Suprapubic skin (tissue), 4 donors: ENCODE data around the gene IL17RC. TPM values are rescaled to one million over a fixed set of nuclear protein-coding genes. Genes with fewer than 3 reads are reported as not detected.
"Not testable (repeated sequence)": the region's sequence is repeated elsewhere in the genome, so short reads cannot be mapped to it uniquely, and the experiment has no call there.

Experiments
- DNase-seq, 2 donors: peaks; one replicate each; pipeline ENCODE4 v3.0.0-alpha.2; 2019; ENCODE audit warnings: low spot score in 2 of 2
- H3K27ac ChIP-seq: fragments of 200-600 bp; sonication (generic); one replicate; pipeline ENCODE4 v1.5.1; 2019
- H3K27me3 ChIP-seq: fragments of 200-600 bp; sonication (generic); one replicate; pipeline ENCODE4 v1.5.1; 2019
- H3K36me3 ChIP-seq: fragments of 200-600 bp; sonication (generic); one replicate; pipeline ENCODE4 v1.5.1; 2019
- H3K4me1 ChIP-seq: fragments of 200-600 bp; sonication (generic); one replicate; pipeline ENCODE4 v1.5.1; 2019
- H3K4me3 ChIP-seq: fragments of 200-600 bp; sonication (generic); one replicate; pipeline ENCODE4 v1.5.1; 2019; ENCODE audit warnings: mild to moderate bottlenecking
- H3K9me3 ChIP-seq: fragments of 200-600 bp; sonication (generic); one replicate; pipeline ENCODE4 v1.5.1; 2019
- EP300 ChIP-seq: sonication (generic); formaldehyde crosslinking; IDR thresholded peaks from one replicate; pipeline ENCODE4 v1.6.1; 2017; ENCODE audit warnings: antibody characterized with exemption
- POLR2A ChIP-seq, 2 donors: fragments of 450-650 bp; IDR thresholded peaks; one replicate each; pipeline ENCODE4 v1.6.1; 2017; ENCODE audit warnings: antibody characterized with exemption in 2 of 2, mild to moderate bottlenecking in 2 of 2, moderate library complexity in 2 of 2
- POLR2AphosphoS5 ChIP-seq, 3 donors: sonication (generic); formaldehyde crosslinking; IDR thresholded peaks; one replicate each; pipeline ENCODE4 v1.6.1; 2017; ENCODE audit warnings: antibody characterized with exemption in 3 of 3
- WGBS: methylation state at CpG from one replicate; pipeline ENCODE4 v1.1.5; 2018; 5-methylcytosine and 5-hydroxymethylcytosine counted together
- total RNA-seq, 4 donors: library from RNA; depleted of rRNA; stranded (reverse); fragments of >200 nt; gene quantifications; one replicate each; pipeline ENCODE4 v1.1.0, GENCODE V29; 2016
- TF ChIP-seq, protein P1 (sequence below), 2 donors: fragments of 200-600 bp in 1 of 2; fragments of 450-650 bp in 1 of 2; sonication (generic) in 1 of 2; IDR thresholded peaks; one replicate each; pipeline ENCODE4 v1.5.1; 2016 to 2019; ENCODE audit warnings: antibody characterized with exemption in 2 of 2, mild to moderate bottlenecking in 1 of 2, moderate library complexity in 1 of 2

The IL17RC gene, protein sequence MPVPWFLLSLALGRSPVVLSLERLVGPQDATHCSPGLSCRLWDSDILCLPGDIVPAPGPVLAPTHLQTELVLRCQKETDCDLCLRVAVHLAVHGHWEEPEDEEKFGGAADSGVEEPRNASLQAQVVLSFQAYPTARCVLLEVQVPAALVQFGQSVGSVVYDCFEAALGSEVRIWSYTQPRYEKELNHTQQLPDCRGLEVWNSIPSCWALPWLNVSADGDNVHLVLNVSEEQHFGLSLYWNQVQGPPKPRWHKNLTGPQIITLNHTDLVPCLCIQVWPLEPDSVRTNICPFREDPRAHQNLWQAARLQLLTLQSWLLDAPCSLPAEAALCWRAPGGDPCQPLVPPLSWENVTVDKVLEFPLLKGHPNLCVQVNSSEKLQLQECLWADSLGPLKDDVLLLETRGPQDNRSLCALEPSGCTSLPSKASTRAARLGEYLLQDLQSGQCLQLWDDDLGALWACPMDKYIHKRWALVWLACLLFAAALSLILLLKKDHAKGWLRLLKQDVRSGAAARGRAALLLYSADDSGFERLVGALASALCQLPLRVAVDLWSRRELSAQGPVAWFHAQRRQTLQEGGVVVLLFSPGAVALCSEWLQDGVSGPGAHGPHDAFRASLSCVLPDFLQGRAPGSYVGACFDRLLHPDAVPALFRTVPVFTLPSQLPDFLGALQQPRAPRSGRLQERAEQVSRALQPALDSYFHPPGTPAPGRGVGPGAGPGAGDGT
- total RNA-seq, result 100 to 1,000 TPM in 3 of 4 donors, 10 to 100 TPM in 1; 92.5 to 185 (median 137) TPM

GRCh38 chr3:9916734-9917680, at the start of gene IL17RC:
IL17RC (plus strand) TSS chr3:9917098; CDS start chr3:9917316, 218 bp downstream.
- H3K27me3 ChIP-seq, result no peaks in the 10 kb centered on the region
- H3K4me1 ChIP-seq, result peaks cover 61% of the 10 kb centered on the region
- TF ChIP-seq, protein P1, sequence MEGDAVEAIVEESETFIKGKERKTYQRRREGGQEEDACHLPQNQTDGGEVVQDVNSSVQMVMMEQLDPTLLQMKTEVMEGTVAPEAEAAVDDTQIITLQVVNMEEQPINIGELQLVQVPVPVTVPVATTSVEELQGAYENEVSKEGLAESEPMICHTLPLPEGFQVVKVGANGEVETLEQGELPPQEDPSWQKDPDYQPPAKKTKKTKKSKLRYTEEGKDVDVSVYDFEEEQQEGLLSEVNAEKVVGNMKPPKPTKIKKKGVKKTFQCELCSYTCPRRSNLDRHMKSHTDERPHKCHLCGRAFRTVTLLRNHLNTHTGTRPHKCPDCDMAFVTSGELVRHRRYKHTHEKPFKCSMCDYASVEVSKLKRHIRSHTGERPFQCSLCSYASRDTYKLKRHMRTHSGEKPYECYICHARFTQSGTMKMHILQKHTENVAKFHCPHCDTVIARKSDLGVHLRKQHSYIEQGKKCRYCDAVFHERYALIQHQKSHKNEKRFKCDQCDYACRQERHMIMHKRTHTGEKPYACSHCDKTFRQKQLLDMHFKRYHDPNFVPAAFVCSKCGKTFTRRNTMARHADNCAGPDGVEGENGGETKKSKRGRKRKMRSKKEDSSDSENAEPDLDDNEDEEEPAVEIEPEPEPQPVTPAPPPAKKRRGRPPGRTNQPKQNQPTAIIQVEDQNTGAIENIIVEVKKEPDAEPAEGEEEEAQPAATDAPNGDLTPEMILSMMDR (IDR thresholded peaks at IDR 0.05), result no peak
- TF ChIP-seq POLR2A (IDR thresholded peaks at IDR 0.05) (no peak), EP300 (no peak), POLR2AphosphoS5 (IDR thresholded peaks at IDR 0.05) (no peak)
- H3K36me3 ChIP-seq, result no peaks in the 10 kb centered on the region
- peak within 1 kb of the TSS; percentile 92 for H3K27ac ChIP-seq
- no peaks in the 10 kb centered on the region for H3K9me3 ChIP-seq
- peak within 1 kb of the TSS; percentile 62 for H3K4me3 ChIP-seq
- peak; percentile 94 for DNase-seq
- WGBS, result 28% methylated on average over 7 of the region's 19 CpGs

DNA sequence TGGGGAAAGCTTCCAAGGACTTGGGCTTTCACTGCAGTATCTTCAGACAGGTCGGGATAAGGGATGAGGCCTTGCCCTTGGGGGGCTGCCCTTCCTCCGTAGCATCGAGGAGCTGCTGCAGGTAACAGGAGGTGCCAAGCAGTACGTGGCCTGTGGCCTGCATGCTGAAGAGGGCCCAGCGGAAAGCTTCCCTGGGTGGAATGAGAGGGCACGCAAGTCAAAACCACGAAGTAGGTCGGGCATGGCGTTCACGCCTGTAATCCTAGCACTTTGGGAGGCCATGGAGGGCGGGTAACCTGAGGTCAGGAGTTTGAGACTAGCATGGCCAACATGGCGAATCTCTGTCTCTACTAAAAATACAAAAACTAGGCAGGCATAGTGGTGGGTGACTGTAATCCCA, 49.8 kb upstream of the IL17RC start:
- Histone ChIP-seq H3K36me3 (no peaks in the 10 kb centered on the region), H3K4me3 (no peak overlapping the region), H3K27me3 (no peaks in the 10 kb centered on the region), H3K9me3 (no peaks in the 10 kb centered on the region), H3K27ac (peak overlapping the region; percentile 4), H3K4me1 (peaks cover 33% of the 10 kb centered on the region)
- 80% methylated on average over 12 of the region's 12 CpGs for WGBS
- TF ChIP-seq POLR2A (IDR thresholded peaks at IDR 0.05) (no peak), EP300 (no peak), POLR2AphosphoS5 (IDR thresholded peaks at IDR 0.05) (no peak)
- TF ChIP-seq, protein P1 (IDR thresholded peaks at IDR 0.05), result no peak
- DNase-seq, result no peak

GRCh38 chr3:9869955-9870354, 46.9 kb upstream of the IL17RC start:
- Histone ChIP-seq H3K4me3 (no peak overlapping the region), H3K9me3 (no peaks in the 10 kb centered on the region), H3K4me1 (peaks cover 7% of the 10 kb centered on the region), H3K27ac (no peak overlapping the region), H3K27me3 (no peaks in the 10 kb centered on the region), H3K36me3 (no peaks in the 10 kb centered on the region)
- DNase-seq, result no peak
- no peak for TF ChIP-seq POLR2A (IDR thresholded peaks at IDR 0.05)
- no peak for TF ChIP-seq EP300
- TF ChIP-seq, protein P1 (IDR thresholded peaks at IDR 0.05), result no peak
- no peak for TF ChIP-seq POLR2AphosphoS5 (IDR thresholded peaks at IDR 0.05)
- WGBS, result 71% methylated on average over 5 of the region's 5 CpGs

- TF ChIP-seq EP300 (no peak), POLR2A (IDR thresholded peaks at IDR 0.05) (no peak), POLR2AphosphoS5 (IDR thresholded peaks at IDR 0.05) (no peak)
- TF ChIP-seq, protein P1 (IDR thresholded peaks at IDR 0.05), result no peak
- H3K27me3 ChIP-seq, result no peaks in the 10 kb centered on the region
- H3K9me3 ChIP-seq, result no peaks in the 10 kb centered on the region
- WGBS, result 77% methylated on average over 1 of the region's 1 CpG
- H3K4me3 ChIP-seq, result no peak overlapping the region
- no peaks in the 10 kb centered on the region for H3K36me3 ChIP-seq
- DNase-seq, result no peak
- H3K27ac ChIP-seq, result no peak overlapping the region
- H3K4me1 ChIP-seq, result peaks cover 5% of the 10 kb centered on the region
These were observed 45.9 kb upstream of the IL17RC start for GRCh38 chr3:9870978-9871377.

- H3K9me3 ChIP-seq, DNase-seq, H3K27me3 ChIP-seq, H3K36me3 ChIP-seq, H3K4me1 ChIP-seq, H3K4me3 ChIP-seq, H3K27ac ChIP-seq: not testable (repeated sequence)
- WGBS, result 93% methylated on average over 5 of the region's 5 CpGs
These were observed 44.8 kb upstream of the IL17RC start for GRCh38 chr3:9872067-9872466.
